Myocyte (in vitro differentiated cells): ENCODE results near the gene P2RY12. TPM values are rescaled to one million over a fixed set of nuclear protein-coding genes. Genes with fewer than 3 reads are reported as not detected.
A peak's percentile ranks its signal among the peaks of the same experiment; 100 is the strongest.
"Not testable (repeated sequence)": the region's sequence is repeated elsewhere in the genome, so short reads cannot be mapped to it uniquely, and the experiment has no call there.

Experiments used
- DNase-seq: peaks from one replicate; pipeline ENCODE4 v3.0.0-alpha.2; 2012; ENCODE audit warnings: low read depth
- total RNA-seq: library from RNA; depleted of rRNA; stranded (reverse); fragments of >200 nt; gene quantifications from 2 replicates; pipeline ENCODE4 v1.2.3, GENCODE V29; 2014

P2RY12 gene
- total RNA-seq, 1 donor from 2014 or later = not detected

- no peak for DNase-seq
Measured at GRCh38 chr3:151393146-151393830, 8.7 kb upstream of the P2RY12 start.

GRCh38 chr3:151392191-151392590, 7.6 kb upstream of the P2RY12 start:
- not testable (repeated sequence) for DNase-seq

- no peak for DNase-seq
Measured at GRCh38 chr3:151391720-151392119, 7.2 kb upstream of the P2RY12 start.

- DNase-seq = no peak
Measured at GRCh38 chr3:151387842-151388241, 3.3 kb upstream of the P2RY12 start.

- DNase-seq = no peak
Measured at GRCh38 chr3:151387432-151387831, 2.9 kb upstream of the P2RY12 start.

GRCh38 chr3:151386056-151386455, 1.5 kb upstream of the P2RY12 start:
- no peak for DNase-seq

GRCh38 chr3:151383956-151384355, 597 bp downstream of the P2RY12 start:
- no peak for DNase-seq

- DNase-seq = no peak
Measured at GRCh38 chr3:151383111-151383510, 1.4 kb downstream of the P2RY12 start.

GRCh38 chr3:151382671-151383070, 1.9 kb downstream of the P2RY12 start:
- no peak for DNase-seq

- DNase-seq = peak; percentile 31
Measured at GRCh38 chr3:151379083-151379734, 5.3 kb downstream of the P2RY12 start.

GRCh38 chr3:151377768-151378385, 6.7 kb downstream of the P2RY12 start:
- no peak for DNase-seq

- no peak for DNase-seq
Measured at GRCh38 chr3:151372063-151372820, 12.3 kb downstream of the P2RY12 start.

GRCh38 chr3:151371526-151371925, 13.0 kb downstream of the P2RY12 start:
- DNase-seq = no peak

GRCh38 chr3:151367448-151367847, 17.1 kb downstream of the P2RY12 start:
- no peak for DNase-seq

- no peak for DNase-seq
Measured at GRCh38 chr3:151366993-151367392, 17.6 kb downstream of the P2RY12 start.

- DNase-seq = no peak
Measured at GRCh38 chr3:151362751-151363174, 21.8 kb downstream of the P2RY12 start.

- DNase-seq = no peak
Measured at GRCh38 chr3:151357463-151357850, 27.1 kb downstream of the P2RY12 start.

- no peak for DNase-seq
Measured at GRCh38 chr3:151356794-151357462, 27.6 kb downstream of the P2RY12 start.

- DNase-seq = no peak
Measured at GRCh38 chr3:151351648-151352047, 32.9 kb downstream of the P2RY12 start.

GRCh38 chr3:151351219-151351618, 33.3 kb downstream of the P2RY12 start:
- DNase-seq = no peak

- no peak for DNase-seq
Measured at GRCh38 chr3:151350656-151351055, 33.9 kb downstream of the P2RY12 start.
